RKO (cell line): ENCODE results near the gene CCRL2.
"Not testable (repeated sequence)": the region's sequence is repeated elsewhere in the genome, so short reads cannot be mapped to it uniquely, and the experiment has no call there.

Experiments used
- DNase-seq: peaks from one replicate; pipeline ENCODE4 v3.0.0-alpha.2; 2016; ENCODE audit warnings: low spot score

CCRL2 gene

GRCh38 chr3:46380471-46381221 is 26.4 kb upstream of the CCRL2 start:
- no peak for DNase-seq

- no peak for DNase-seq
These were observed 25.4 kb upstream of the CCRL2 start for GRCh38 chr3:46381625-46382024.

GRCh38 chr3:46383211-46383950 is 23.7 kb upstream of the CCRL2 start:
- no peak for DNase-seq

GRCh38 chr3:46383951-46384330 is 23.1 kb upstream of the CCRL2 start:
- no peak for DNase-seq

- DNase-seq = peak; percentile 70
These were observed 20.9 kb upstream of the CCRL2 start for GRCh38 chr3:46386205-46386604.

GRCh38 chr3:46388847-46389246 is 18.2 kb upstream of the CCRL2 start:
- DNase-seq = not testable (repeated sequence)

GRCh38 chr3:46389306-46389705 is 17.8 kb upstream of the CCRL2 start:
- DNase-seq = no peak

GRCh38 chr3:46391526-46391925 is 15.5 kb upstream of the CCRL2 start:
- DNase-seq = not testable (repeated sequence)

GRCh38 chr3:46393011-46393410 is 14.0 kb upstream of the CCRL2 start:
- no peak for DNase-seq

- DNase-seq = no peak
These were observed 13.3 kb upstream of the CCRL2 start for GRCh38 chr3:46393554-46394434.

GRCh38 chr3:46395210-46395661 is 11.8 kb upstream of the CCRL2 start:
- no peak for DNase-seq

GRCh38 chr3:46395766-46396530 is 11.1 kb upstream of the CCRL2 start:
- DNase-seq = no peak

GRCh38 chr3:46397111-46397510 is 9.9 kb upstream of the CCRL2 start:
- no peak for DNase-seq

- DNase-seq = no peak
These were observed 8.7 kb upstream of the CCRL2 start for GRCh38 chr3:46398186-46398955.

- no peak for DNase-seq
These were observed 8.0 kb upstream of the CCRL2 start for GRCh38 chr3:46399098-46399497.

- peak; percentile 16 for DNase-seq
These were observed 7.5 kb upstream of the CCRL2 start for GRCh38 chr3:46399557-46399956.

- no peak for DNase-seq
These were observed 6.9 kb upstream of the CCRL2 start for GRCh38 chr3:46400000-46400734.

- DNase-seq = no peak
These were observed 6.2 kb upstream of the CCRL2 start for GRCh38 chr3:46400846-46401245.

GRCh38 chr3:46401579-46401978 is 5.5 kb upstream of the CCRL2 start:
- DNase-seq = no peak

GRCh38 chr3:46402902-46403301 is 4.2 kb upstream of the CCRL2 start:
- not testable (repeated sequence) for DNase-seq
